HepG2 (cell line): ENCODE data around the gene BBS5. TPM values are rescaled to one million over a fixed set of nuclear protein-coding genes. Genes with fewer than 3 reads are reported as not detected.

Source experiments
- ATAC-seq: fragments of 200-7000 bp; cut with Tn5 transposase; 3 replicates; pipeline ENCODE4 v1.9.1; 2020; ENCODE audit warnings: mild to moderate bottlenecking, moderate library complexity
- BruUV-seq: library from RNA; stranded (reverse); fragments of 400-500 nt; replicated peaks from 2 replicates; lab custom pipeline; 2021; lab: Mats Ljungman, UMichigan
- CTCF ChIA-PET: fragments of 300-600 bp; formaldehyde crosslinking; extraction: SDS; loops from one replicate; lab custom pipeline; 2021; ENCODE audit warnings: low total read pairs, inconsistent platforms, low intra/inter-chr PET ratio; lab: Yijun Ruan, JAX
- POLR2A ChIA-PET: fragments of 350-600 bp; sonication (Branson Sonifier 250); formaldehyde crosslinking; loops from one replicate; lab custom pipeline; 2020; ENCODE audit warnings: antibody characterized with exemption, inconsistent platforms; lab: Yijun Ruan, JAX
- DNase-seq: peaks from one replicate; pipeline ENCODE4 v3.0.0-alpha.2; 2015; ENCODE audit warnings: low spot score
- FAIRE-seq: peaks from 3 replicates; lab custom pipeline; 2011; peaks lifted over from hg19 to GRCh38; lab: Jason Lieb, UNC
- H2AFZ ChIP-seq: one replicate; pipeline ENCODE4 v1.6.1; 2011; ENCODE audit warnings: low read length, inconsistent platforms
- H3K27ac ChIP-seq: fragments of 300-600 bp; 3 replicates; pipeline ENCODE4 v1.8.0; 2011; ENCODE audit warnings: mixed run types, mild to moderate bottlenecking, mixed read lengths, low read length, inconsistent platforms; ENCODE audit not compliant: insufficient read depth; ENCODE audit errors: extremely low read length
- H3K27me3 ChIP-seq, 2 experiments: fragments of 200-600 bp in 1 of 2; 2 replicates in 1 of 2; 3 replicates in 1 of 2; pipeline versions ENCODE4 v1.6.0 to v1.8.0; 2011; ENCODE audit warnings: low read length in 2 of 2, mild to moderate bottlenecking in 2 of 2, moderate library complexity in 2 of 2, inconsistent platforms in 1 of 2; ENCODE audit not compliant: insufficient read depth in 2 of 2, control insufficient read depth in 1 of 2
- H3K36me3 ChIP-seq, 2 experiments: fragments of 200-600 bp in 1 of 2; replicated peaks in 1 of 2; 2 replicates in 1 of 2; 3 replicates in 1 of 2; pipeline versions ENCODE4 v1.5.1 to v1.8.0; 2011; ENCODE audit warnings: low read length in 2 of 2, inconsistent platforms in 1 of 2; ENCODE audit not compliant: insufficient read depth in 2 of 2, control insufficient read depth in 1 of 2
- H3K4me1 ChIP-seq: 2 replicates; pipeline ENCODE4 v1.5.1; 2012; ENCODE audit warnings: low read length, inconsistent platforms; ENCODE audit not compliant: insufficient read depth
- H3K4me2 ChIP-seq: 2 replicates; pipeline ENCODE4 v1.6.0; 2011; ENCODE audit warnings: low read depth, low read length, inconsistent platforms
- H3K4me3 ChIP-seq, 3 experiments: fragments of 200-600 bp in 1 of 3; sonication (generic), shearing (Covaris generic) in 1 of 3; replicated peaks in 1 of 3; 2 replicates each; pipeline ENCODE4 v1.5.1; 2011 to 2016; ENCODE audit warnings: low read length in 3 of 3, inconsistent platforms in 2 of 3, low read depth in 2 of 3, mild to moderate bottlenecking in 2 of 3, control low read depth in 1 of 3, mixed read lengths in 1 of 3; ENCODE audit not compliant: insufficient read depth in 1 of 3
- H3K79me2 ChIP-seq: one replicate; pipeline ENCODE4 v1.6.1; 2011; ENCODE audit warnings: low read length, inconsistent platforms; ENCODE audit not compliant: insufficient read depth
- H3K9ac ChIP-seq: 2 replicates; pipeline ENCODE4 v1.6.0; 2011; ENCODE audit warnings: mild to moderate bottlenecking, low read depth, low read length, inconsistent platforms; ENCODE audit not compliant: insufficient read depth
- H3K9me3 ChIP-seq: 2 replicates; pipeline ENCODE4 v1.5.1; 2012; ENCODE audit warnings: mild to moderate bottlenecking, low read length
- H4K20me1 ChIP-seq: 2 replicates; pipeline ENCODE4 v1.6.0; 2011; ENCODE audit warnings: inconsistent platforms, mild to moderate bottlenecking, low read length, moderate library complexity; ENCODE audit not compliant: insufficient read depth
- BHLHE40 ChIP-seq: IDR thresholded peaks from 2 replicates; pipeline ENCODE4 v1.6.1; 2011; ENCODE audit warnings: low read length, improper control_type of control experiment
- BRF2 ChIP-seq: sonication (generic); formaldehyde crosslinking; IDR thresholded peaks from 2 replicates; pipeline ENCODE4 v1.8.1; 2022; ENCODE audit warnings: mild to moderate bottlenecking, missing genetic modification reagents
- FOSL2 ChIP-seq: sonication (generic); formaldehyde crosslinking; IDR thresholded peaks from 2 replicates; pipeline ENCODE4 v1.4.0; 2020; ENCODE audit warnings: missing genetic modification reagents
- HBP1 ChIP-seq: IDR thresholded peaks from 2 replicates; pipeline ENCODE4 v1.6.1; 2016; ENCODE audit warnings: low read depth, control low read depth
- JUN ChIP-seq: sonication (generic); formaldehyde crosslinking; IDR thresholded peaks from 2 replicates; pipeline ENCODE4 v1.4.0; 2020; ENCODE audit warnings: mild to moderate bottlenecking, missing genetic modification reagents
- NFKB2 ChIP-seq: sonication (generic); formaldehyde crosslinking; IDR thresholded peaks from 2 replicates; pipeline ENCODE4 v1.4.0; 2020; ENCODE audit warnings: missing genetic modification reagents, borderline replicate concordance
- RORA ChIP-seq: sonication (generic); formaldehyde crosslinking; IDR thresholded peaks from 2 replicates; pipeline ENCODE4 v1.5.0; 2020; ENCODE audit warnings: mild to moderate bottlenecking, missing genetic modification reagents, moderate library complexity
- SALL2 ChIP-seq: sonication (generic); formaldehyde crosslinking; IDR thresholded peaks from 2 replicates; pipeline ENCODE4 v1.8.1; 2023; ENCODE audit warnings: mild to moderate bottlenecking, missing genetic modification reagents, inconsistent platforms
- SAP130 ChIP-seq: IDR thresholded peaks from 2 replicates; pipeline ENCODE4 v1.6.1; 2016; ENCODE audit warnings: low read depth
- SCMH1 ChIP-seq: sonication (generic); formaldehyde crosslinking; IDR thresholded peaks from 2 replicates; pipeline ENCODE4 v1.9.0; 2021; ENCODE audit warnings: missing genetic modification reagents, mild to moderate bottlenecking, borderline replicate concordance
- TAF15 ChIP-seq: fragments of 200-400 bp; formaldehyde crosslinking; IDR thresholded peaks from one replicate; pipeline ENCODE4 v1.6.1; 2018; ENCODE audit warnings: mild to moderate bottlenecking, low read depth, low read length; ENCODE audit not compliant: poor library complexity, severe bottlenecking
- TRIM24 ChIP-seq: sonication (generic); formaldehyde crosslinking; IDR thresholded peaks from 2 replicates; pipeline ENCODE4 v1.8.0; 2022; ENCODE audit warnings: mild to moderate bottlenecking, missing genetic modification reagents
- ZNF275 ChIP-seq: sonication (generic); formaldehyde crosslinking; IDR thresholded peaks from 2 replicates; pipeline ENCODE4 v1.8.0; 2022; ENCODE audit warnings: missing genetic modification reagents, mild to moderate bottlenecking, inconsistent platforms, borderline replicate concordance
- ZNF317 ChIP-seq: sonication (generic); formaldehyde crosslinking; IDR thresholded peaks from 2 replicates; pipeline ENCODE4 v1.5.0; 2020; ENCODE audit warnings: mild to moderate bottlenecking, missing genetic modification reagents
- ZNF33B ChIP-seq: sonication (generic); formaldehyde crosslinking; IDR thresholded peaks from 2 replicates; pipeline ENCODE4 v1.5.1; 2020; ENCODE audit warnings: mild to moderate bottlenecking, missing genetic modification reagents
- ZNF605 ChIP-seq: sonication (generic); formaldehyde crosslinking; IDR thresholded peaks from 2 replicates; pipeline ENCODE4 v1.8.0; 2022; ENCODE audit warnings: mild to moderate bottlenecking, missing genetic modification reagents
- ZNF776 ChIP-seq: sonication (generic); formaldehyde crosslinking; IDR thresholded peaks from 2 replicates; pipeline ENCODE4 v1.4.0; 2020; ENCODE audit warnings: mild to moderate bottlenecking, missing genetic modification reagents
- ZNF792 ChIP-seq: IDR thresholded peaks from 2 replicates; pipeline ENCODE4 v1.6.1; 2016
- WGBS: methylation state at CpG from one replicate; pipeline ENCODE4 v1.1.6; 2017; ENCODE audit warnings: low lambda C conversion rate; 5-methylcytosine and 5-hydroxymethylcytosine counted together
- in situ Hi-C: cut with HindIII; loops from 2 replicates; pipeline ENCODE4 v1.10.0; 2017; ENCODE audit warnings: low pct_unique_long_range_greater_than_20kb; ENCODE audit not compliant: extremely low pct_ligation_motif_present
- intact Hi-C: fragments of 100-400 bp; cut with micrococcal nuclease; formaldehyde crosslinking; loops from one replicate; pipeline ENCODE4 v1.10.0; 2022; ENCODE audit not compliant: unreplicated experiment
- polyA plus RNA-seq, 8 experiments: library from polyadenylated mRNA; depleted of rRNA in 3 of 8; stranded (reverse) in 7 of 8; unstranded in 1 of 8; fragments of >200 nt; fragmentation: Illumina TruSeq in 4 of 8; extraction: Trizol in 4 of 8; gene quantifications; 2 replicates each; pipeline versions ENCODE4 v1.2.1 to v1.2.3, GENCODE V29; 2011 to 2016; ENCODE audit warnings: low read depth in 4 of 8, missing spikeins in 1 of 8, mixed read lengths in 1 of 8; ENCODE audit not compliant: insufficient read depth in 1 of 8
- total RNA-seq, 5 experiments: library from RNA; depleted of rRNA; stranded (reverse); fragments of >200 nt; fragmentation: Illumina TruSeq; extraction: Trizol; gene quantifications; 2 replicates each; pipeline ENCODE4 v1.2.3, GENCODE V29; 2016; ENCODE audit warnings: low read depth in 1 of 5

The BBS5 gene
- total and polyA plus RNA-seq, 2 of the 13 experiments (the other 11 are each of a cell fraction or from before 2014, with no cell fraction given) = 1.8 to 4.5 TPM

GRCh38 chr2:169472249-169472648 lies 7.0 kb upstream of the BBS5 start:
- H3K27me3 ChIP-seq = no peaks in the 10 kb centered on the region
- H3K9ac ChIP-seq = no peak overlapping the region
- intact Hi-C loops = no loop called here
- BruUV-seq = no TSS peak
- CTCF ChIA-PET = no interaction called here
- in situ Hi-C loops = loop anchor here (25.0 kb wide), 1 partner anchor 890 kb away; no protein-coding TSS in a partner anchor
- ATAC-seq (no peak), DNase-seq (no peak), FAIRE-seq (no peak)
- 9% methylated on average over 1 of the region's 1 CpG for WGBS
- no peak overlapping the region for H3K4me3 ChIP-seq
- H3K79me2 ChIP-seq = no peaks in the 10 kb centered on the region
- H3K36me3 ChIP-seq = no peaks in the 10 kb centered on the region
- H3K27ac ChIP-seq = no peak overlapping the region
- H3K4me1 ChIP-seq = peaks cover 11% of the 10 kb centered on the region
- no peak overlapping the region for H3K4me2 ChIP-seq
- H2AFZ ChIP-seq = no peak overlapping the region
- TF ChIP-seq SAP130 (CRISPR knock-in tag) (no peak), SCMH1 (no peak), ZNF33B (CRISPR knock-in tag) (no peak), HBP1 (CRISPR knock-in tag) (no peak), RORA (CRISPR knock-in tag) (no peak)
- POLR2A ChIA-PET = no interaction called here
- H4K20me1 ChIP-seq = no peaks in the 10 kb centered on the region
- H3K9me3 ChIP-seq = no peaks in the 10 kb centered on the region

GRCh38 chr2:169476459-169476858 lies 2.8 kb upstream of the BBS5 start:
- H3K27ac ChIP-seq = no peak overlapping the region
- H3K9me3 ChIP-seq = no peaks in the 10 kb centered on the region
- no peak for ATAC-seq
- POLR2A ChIA-PET = no interaction called here
- H3K4me2 ChIP-seq = no peak overlapping the region
- no peaks in the 10 kb centered on the region; a peak in 1 of 5 replicates for H3K27me3 ChIP-seq
- in situ Hi-C loops = no loop called here
- H3K4me3 ChIP-seq = no peak overlapping the region
- H4K20me1 ChIP-seq = no peaks in the 10 kb centered on the region
- no peaks in the 10 kb centered on the region for H3K36me3 ChIP-seq
- intact Hi-C loops = loop anchor here (5.0 kb wide), 2 partner anchors 46 to 96 kb away; partner anchors contain the start of gene FASTKD1
- H3K79me2 ChIP-seq = no peaks in the 10 kb centered on the region
- no peak for FAIRE-seq
- peak; percentile 62 for DNase-seq
- BruUV-seq = no TSS peak
- peaks cover 44% of the 10 kb centered on the region for H3K4me1 ChIP-seq
- WGBS = 23% methylated on average over 3 of the region's 3 CpGs
- no peak overlapping the region for H3K9ac ChIP-seq
- no peak overlapping the region for H2AFZ ChIP-seq
- CTCF ChIA-PET = no interaction called here
- TF ChIP-seq SALL2 (CRISPR knock-in tag) (no peak), TAF15 (no peak), ZNF792 (CRISPR knock-in tag) (no peak), ZNF275 (CRISPR knock-in tag) (no peak), ZNF776 (CRISPR knock-in tag) (no peak), ZNF605 (CRISPR knock-in tag) (no peak), NFKB2 (CRISPR knock-in tag) (no peak), FOSL2 (peak; percentile 64), BRF2 (CRISPR knock-in tag) (no peak), JUN (no peak), TRIM24 (no peak), ZNF317 (CRISPR knock-in tag) (no peak), BHLHE40 (peak; percentile 86)
